Endothelial cell of umbilical vein (primary cell): ENCODE data around the gene AGXT. TPM values are rescaled to one million over a fixed set of nuclear protein-coding genes. Genes with fewer than 3 reads are reported as not detected.

Experiments used
- BruUV-seq: library from RNA; stranded (reverse); fragments of 400-500 nt; replicated peaks from 2 replicates; lab custom pipeline; 2021; lab: Mats Ljungman, UMichigan
- CTCF ChIA-PET: fragments of 300-600, 350-600 bp; sonication (Branson Sonifier 250); formaldehyde crosslinking; loops from one replicate; lab custom pipeline; 2021; ENCODE audit warnings: antibody characterized with exemption, inconsistent platforms; lab: Charles Lee
- POLR2A ChIA-PET: fragments of 300-600, 350-600 bp; sonication (Branson Sonifier 250); formaldehyde crosslinking; loops from one replicate; lab custom pipeline; 2021; ENCODE audit warnings: antibody characterized with exemption, inconsistent platforms; lab: Charles Lee
- DNase-seq: peaks from one replicate; pipeline ENCODE4 v3.0.0-alpha.2; 2011; ENCODE audit warnings: low read depth, low spot score
- FAIRE-seq: peaks from 2 replicates; lab custom pipeline; 2011; peaks lifted over from hg19 to GRCh38; lab: Jason Lieb, UNC
- H2AFZ ChIP-seq: 2 replicates; pipeline ENCODE4 v1.6.0; 2012; ENCODE audit warnings: low read depth, low read length, control low read depth, inconsistent platforms
- H3K27ac ChIP-seq: 2 replicates; pipeline ENCODE4 v1.5.1; 2011; ENCODE audit warnings: low read depth, mild to moderate bottlenecking, control low read depth, low read length, moderate library complexity; ENCODE audit not compliant: insufficient read depth
- H3K27me3 ChIP-seq, 2 experiments: 2 replicates each; pipeline versions ENCODE4 v1.6.0 to v1.6.1; 2011; ENCODE audit warnings: low read length in 2 of 2, mixed read lengths in 1 of 2; ENCODE audit not compliant: control insufficient read depth in 2 of 2, insufficient read depth in 2 of 2
- H3K36me3 ChIP-seq, 2 experiments: 2 replicates in 1 of 2; 3 replicates in 1 of 2; pipeline ENCODE4 v1.5.1; 2011; ENCODE audit warnings: low read length in 2 of 2, mild to moderate bottlenecking in 1 of 2, moderate library complexity in 1 of 2; ENCODE audit not compliant: control insufficient read depth in 2 of 2, insufficient read depth in 2 of 2; ENCODE audit errors: extremely low read depth in 1 of 2
- H3K4me1 ChIP-seq: 3 replicates; pipeline ENCODE4 v1.5.1; 2011; ENCODE audit warnings: mild to moderate bottlenecking, low read length; ENCODE audit not compliant: control insufficient read depth, insufficient read depth; ENCODE audit errors: extremely low read depth
- H3K4me2 ChIP-seq: 2 replicates; pipeline ENCODE4 v1.6.1; 2011; ENCODE audit warnings: low read length, control low read depth, mixed read lengths; ENCODE audit not compliant: insufficient read depth
- H3K4me3 ChIP-seq, 3 experiments: fragments of 200-600 bp in 1 of 3; sonication (generic), shearing (Covaris generic) in 1 of 3; replicated peaks in 1 of 3; 2 replicates each; pipeline ENCODE4 v1.5.1; 2011 to 2016; ENCODE audit warnings: control low read depth in 3 of 3, low read length in 3 of 3, mild to moderate bottlenecking in 2 of 3, inconsistent platforms in 1 of 3, low read depth in 1 of 3, moderate library complexity in 1 of 3; ENCODE audit not compliant: insufficient read depth in 1 of 3
- H3K79me2 ChIP-seq: 2 replicates; pipeline ENCODE4 v1.6.0; 2012; ENCODE audit warnings: low read length, inconsistent platforms; ENCODE audit not compliant: control insufficient read depth, insufficient read depth
- H3K9ac ChIP-seq: replicated peaks from 2 replicates; pipeline ENCODE3; 2011; ENCODE audit warnings: low read length, control low read depth; ENCODE audit not compliant: insufficient read depth; ENCODE audit errors: extremely low read depth
- H3K9me1 ChIP-seq: replicated peaks from 3 replicates; pipeline ENCODE4 v1.6.0; 2011; ENCODE audit warnings: mild to moderate bottlenecking, low read length; ENCODE audit not compliant: control insufficient read depth, insufficient read depth; ENCODE audit errors: extremely low read depth
- H3K9me3 ChIP-seq: replicated peaks from 2 replicates; pipeline ENCODE4 v1.5.1; 2012; ENCODE audit warnings: low read length, inconsistent platforms; ENCODE audit not compliant: control insufficient read depth, insufficient read depth
- H4K20me1 ChIP-seq: replicated peaks from 2 replicates; pipeline ENCODE3; 2011; ENCODE audit warnings: mild to moderate bottlenecking, low read length; ENCODE audit not compliant: control insufficient read depth, insufficient read depth; ENCODE audit errors: extremely low read depth
- EZH2 ChIP-seq: IDR thresholded peaks from 2 replicates; pipeline ENCODE4 v1.6.1; 2012; ENCODE audit warnings: borderline replicate concordance, low read depth, mild to moderate bottlenecking, moderate library complexity, low read length, inconsistent platforms; ENCODE audit not compliant: severe bottlenecking
- FOS ChIP-seq: IDR thresholded peaks from 2 replicates; pipeline ENCODE4 v1.6.1; 2011; ENCODE audit warnings: mild to moderate bottlenecking, low read length, moderate library complexity, borderline replicate concordance; ENCODE audit not compliant: insufficient read depth
- GATA2 ChIP-seq: IDR thresholded peaks from 2 replicates; pipeline ENCODE4 v1.7.0; 2011; ENCODE audit warnings: low read depth, mild to moderate bottlenecking, moderate library complexity, mixed read lengths, low read length; ENCODE audit not compliant: insufficient read length, insufficient read depth
- JUN ChIP-seq: IDR thresholded peaks from 2 replicates; pipeline ENCODE4 v1.6.1; 2011; ENCODE audit warnings: borderline replicate concordance, low read depth; ENCODE audit not compliant: insufficient read length, insufficient read depth
- MYC ChIP-seq: IDR thresholded peaks from one replicate; pipeline ENCODE4 v1.6.1; 2011; ENCODE audit warnings: mild to moderate bottlenecking, low read depth, low read length
- POLR2A ChIP-seq: IDR thresholded peaks from 2 replicates; pipeline ENCODE4 v1.6.1; 2012; ENCODE audit warnings: low read depth, mild to moderate bottlenecking, control low read depth, low read length
- POLR2AphosphoS5 ChIP-seq: IDR thresholded peaks from 2 replicates; pipeline ENCODE4 v1.6.1; 2012; ENCODE audit warnings: low read depth, mild to moderate bottlenecking, control low read depth, low read length, moderate library complexity; ENCODE audit not compliant: insufficient read depth
- dilution Hi-C: fragments of 300-500 bp; cut with MboI; formaldehyde crosslinking; loops from one replicate; pipeline ENCODE4 v1.15.0; 2019; ENCODE audit warnings: low sequenced_read_pairs; ENCODE audit not compliant: extremely low pct_ligation_motif_present
- intact Hi-C: fragments of 100-400 bp; cut with micrococcal nuclease; formaldehyde crosslinking; loops from one replicate; pipeline ENCODE4 v1.10.0; 2022
- polyA plus RNA-seq, 4 experiments: library from polyadenylated mRNA; depleted of rRNA in 3 of 4; stranded (reverse) in 3 of 4; unstranded in 1 of 4; fragments of >200 nt; gene quantifications; 2 replicates each; pipeline versions ENCODE4 v1.2.1 to v1.2.3, GENCODE V29; 2011 to 2012; ENCODE audit warnings: missing spikeins in 1 of 4
- total RNA-seq: library from RNA; stranded (reverse); gene quantifications from 2 replicates; pipeline ENCODE4 v1.2.3, GENCODE V29; 2021
- TF ChIP-seq, protein P1 (sequence below), 2 donors: IDR thresholded peaks; 1 replicate in 1 of 2; 2 replicates in 1 of 2; pipeline ENCODE4 v1.5.1; 2011; ENCODE audit warnings: low read length in 2 of 2, mild to moderate bottlenecking in 2 of 2, moderate library complexity in 2 of 2, control low read depth in 1 of 2, inconsistent platforms in 1 of 2, low read depth in 1 of 2; ENCODE audit not compliant: insufficient read depth in 1 of 2; ENCODE audit errors: extremely low read depth in 1 of 2
- TF ChIP-seq, protein P2 (sequence below): IDR thresholded peaks from 2 replicates; pipeline ENCODE4 v1.6.1; 2011; ENCODE audit not compliant: insufficient read depth, insufficient read length

AGXT gene
- total and polyA plus RNA-seq, 2 donors (not counting 3 experiments of a cell fraction or from before 2014, with no cell fraction given): not detected

DNA sequence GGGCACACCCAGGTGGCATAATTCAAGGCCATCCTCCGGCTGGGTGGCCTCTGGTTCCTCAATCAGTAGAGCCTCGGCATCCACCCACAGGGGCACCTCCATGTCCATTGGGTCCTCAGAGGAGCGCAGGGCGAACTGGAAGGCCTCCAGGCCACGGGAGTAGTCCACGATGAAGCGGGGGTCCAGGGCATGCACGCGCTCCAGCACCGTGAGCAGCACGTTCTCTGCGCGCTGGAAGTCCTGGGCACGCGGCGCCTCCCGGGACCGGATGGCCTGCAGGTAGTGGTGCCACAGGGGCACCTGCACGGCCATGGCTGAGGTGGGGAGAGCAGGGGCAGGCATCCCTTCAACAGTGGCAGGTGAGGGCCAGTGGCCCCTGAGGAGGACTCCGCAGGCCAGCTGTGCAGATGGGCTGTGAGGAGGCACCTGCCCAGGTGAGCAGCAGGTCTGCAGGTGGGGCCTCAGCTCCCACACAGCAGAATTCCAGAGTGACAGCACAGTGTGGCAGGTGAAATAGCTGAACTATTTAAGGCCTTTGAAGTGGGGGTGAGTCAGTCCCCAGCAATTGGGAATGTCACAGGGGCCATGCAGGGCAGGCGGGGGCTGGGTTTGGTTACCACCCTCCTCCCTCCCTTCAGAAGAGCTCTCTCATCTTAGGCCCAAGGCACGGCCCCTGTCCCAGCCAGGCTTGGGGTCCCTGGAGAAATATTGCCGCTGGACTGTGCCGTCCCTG, 27.2 kb downstream of the AGXT start, which contains the start of gene MAB21L4:
TSS of gene MAB21L4 (minus strand) at position 501 of the 733 bp plus-strand sequence. CDS start at position 342, 159 bp downstream.
- H3K36me3 ChIP-seq: no peaks in the 10 kb centered on the region
- H3K9me1 ChIP-seq: no peaks in the 10 kb centered on the region
- H3K27ac ChIP-seq: no peak within 1 kb of the TSS
- H3K9ac ChIP-seq: no peak within 1 kb of the TSS
- ChIA-PET POLR2A (no interaction called here), CTCF (interaction anchor here (1.1 to 4.6 kb wide), 3 partner anchors 17 to 29 kb away, joined by 4 to 40 read pairs (median 4); no protein-coding TSS in a partner anchor)
- no peak within 1 kb of the TSS for H2AFZ ChIP-seq
- H3K4me1 ChIP-seq: peaks cover 11% of the 10 kb centered on the region
- H3K9me3 ChIP-seq: no peaks in the 10 kb centered on the region
- FAIRE-seq: no peak
- no TSS peak for BruUV-seq
- no peaks in the 10 kb centered on the region for H3K27me3 ChIP-seq
- H3K79me2 ChIP-seq: no peaks in the 10 kb centered on the region
- no peak for DNase-seq
- TF ChIP-seq JUN (no peak), POLR2AphosphoS5 (no peak), POLR2A (no peak)
- H3K4me3 ChIP-seq: no peak within 1 kb of the TSS
- no peaks in the 10 kb centered on the region for H4K20me1 ChIP-seq
- intact Hi-C loops (no loop called here), dilution Hi-C loops (no loop called here)
- H3K4me2 ChIP-seq: no peak within 1 kb of the TSS

DNA sequence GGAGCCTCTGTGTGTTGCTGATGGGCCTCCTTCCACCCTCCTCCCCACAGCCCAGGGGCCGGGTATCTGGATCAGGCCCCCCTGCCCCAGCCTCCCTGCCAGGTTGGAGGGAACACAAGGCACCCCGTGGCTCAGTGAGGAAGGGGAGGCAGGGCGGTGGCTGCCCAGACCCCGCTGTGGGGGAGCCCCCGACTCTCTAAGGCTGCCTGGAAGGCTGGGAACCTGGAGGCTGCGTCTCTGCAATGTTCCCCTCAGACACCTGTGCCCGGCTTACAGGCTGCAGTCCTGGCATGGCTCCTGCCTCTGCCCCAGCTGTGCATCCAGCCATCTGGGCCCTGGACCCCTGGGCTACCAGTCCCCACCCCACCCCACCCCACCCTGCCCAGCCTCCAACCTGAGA, 27.8 kb downstream of the AGXT start:
- H3K9me3 ChIP-seq: no peaks in the 10 kb centered on the region
- H3K79me2 ChIP-seq: no peaks in the 10 kb centered on the region
- DNase-seq (no peak), FAIRE-seq (no peak)
- no TSS peak for BruUV-seq
- dilution Hi-C loops: no loop called here
- no peak overlapping the region for H3K4me2 ChIP-seq
- H3K27me3 ChIP-seq: no peaks in the 10 kb centered on the region
- ChIA-PET CTCF (interaction anchor here (1.1 to 4.6 kb wide), 4 partner anchors 17 to 56 kb away, joined by 4 to 40 read pairs (median 6); no protein-coding TSS in a partner anchor), POLR2A (no interaction called here)
- no peak overlapping the region for H2AFZ ChIP-seq
- H4K20me1 ChIP-seq: no peaks in the 10 kb centered on the region
- no peak overlapping the region for H3K9ac ChIP-seq
- H3K4me3 ChIP-seq: no peak overlapping the region
- H3K36me3 ChIP-seq: no peaks in the 10 kb centered on the region
- intact Hi-C loops: no loop called here
- H3K9me1 ChIP-seq: no peaks in the 10 kb centered on the region
- TF ChIP-seq, protein P1, sequence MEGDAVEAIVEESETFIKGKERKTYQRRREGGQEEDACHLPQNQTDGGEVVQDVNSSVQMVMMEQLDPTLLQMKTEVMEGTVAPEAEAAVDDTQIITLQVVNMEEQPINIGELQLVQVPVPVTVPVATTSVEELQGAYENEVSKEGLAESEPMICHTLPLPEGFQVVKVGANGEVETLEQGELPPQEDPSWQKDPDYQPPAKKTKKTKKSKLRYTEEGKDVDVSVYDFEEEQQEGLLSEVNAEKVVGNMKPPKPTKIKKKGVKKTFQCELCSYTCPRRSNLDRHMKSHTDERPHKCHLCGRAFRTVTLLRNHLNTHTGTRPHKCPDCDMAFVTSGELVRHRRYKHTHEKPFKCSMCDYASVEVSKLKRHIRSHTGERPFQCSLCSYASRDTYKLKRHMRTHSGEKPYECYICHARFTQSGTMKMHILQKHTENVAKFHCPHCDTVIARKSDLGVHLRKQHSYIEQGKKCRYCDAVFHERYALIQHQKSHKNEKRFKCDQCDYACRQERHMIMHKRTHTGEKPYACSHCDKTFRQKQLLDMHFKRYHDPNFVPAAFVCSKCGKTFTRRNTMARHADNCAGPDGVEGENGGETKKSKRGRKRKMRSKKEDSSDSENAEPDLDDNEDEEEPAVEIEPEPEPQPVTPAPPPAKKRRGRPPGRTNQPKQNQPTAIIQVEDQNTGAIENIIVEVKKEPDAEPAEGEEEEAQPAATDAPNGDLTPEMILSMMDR (IDR thresholded peaks at IDR 0.05; ENCODE audit: extremely low read depth in 1 of 2, insufficient read depth in 1 of 2, low read depth in 1 of 2, low read length in 2 of 2): no peak
- no peak for TF ChIP-seq FOS
- TF ChIP-seq JUN: no peak
- TF ChIP-seq GATA2: no peak
- TF ChIP-seq, protein P2, sequence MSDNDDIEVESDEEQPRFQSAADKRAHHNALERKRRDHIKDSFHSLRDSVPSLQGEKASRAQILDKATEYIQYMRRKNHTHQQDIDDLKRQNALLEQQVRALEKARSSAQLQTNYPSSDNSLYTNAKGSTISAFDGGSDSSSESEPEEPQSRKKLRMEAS: no peak
- no peak for TF ChIP-seq POLR2AphosphoS5
- TF ChIP-seq EZH2: no peak
- TF ChIP-seq MYC: no peak
- no peak for TF ChIP-seq POLR2A
- H3K27ac ChIP-seq: no peak overlapping the region
- peaks cover 11% of the 10 kb centered on the region for H3K4me1 ChIP-seq
